ENCODE results near the gene OR2A25. TPM values are rescaled to one million over a fixed set of nuclear protein-coding genes. Genes with fewer than 3 reads are reported as not detected.
A peak's percentile ranks its signal among the peaks of the same experiment; 100 is the strongest.

OR2A25 gene
- total and polyA plus RNA-seq, 2 donors (not counting 1 experiment from before 2014, with no cell fraction given) = not detected

GRCh38 chr7:144036302-144036885, 33.2 kb upstream of the OR2A25 start:
- peak overlapping the region; percentile 35 for H2AFZ ChIP-seq (ENCODE audit: low read length)
- H3K4me3 ChIP-seq (replicated peaks in 1 of 4; ENCODE audit: control extremely low read depth in 1 of 4, insufficient read depth in 1 of 4, low read depth in 3 of 4, low read length in 4 of 4) = no peak overlapping the region
- H3K4me2 ChIP-seq (ENCODE audit: extremely low read depth, insufficient read depth, low read length) = no peak overlapping the region
- TF ChIP-seq CTCF (conservative IDR thresholded peaks at IDR 0.05 in 1 of 2, IDR thresholded peaks at IDR 0.05 in 1 of 2; ENCODE audit: low read depth in 1 of 2, low read length in 2 of 2) (no peak), EZH2 (IDR thresholded peaks at IDR 0.05; ENCODE audit: low read length, missing control alignments) (no peak)
- no peaks in the 10 kb centered on the region for H3K9me3 ChIP-seq (ENCODE audit: control insufficient read depth, insufficient read depth, low read depth, low read length)
- DNase-seq (ENCODE audit: low read depth in 2 of 2) = no peak
- H4K20me1 ChIP-seq (ENCODE audit: control insufficient read depth, extremely low read depth, insufficient read depth, low read length) = no peaks in the 10 kb centered on the region
- no peak overlapping the region for H3K9ac ChIP-seq (ENCODE audit: insufficient read depth, low read length)
- no peak overlapping the region for H3K27ac ChIP-seq (ENCODE audit: insufficient read depth, low read length)
- no peaks in the 10 kb centered on the region for H3K36me3 ChIP-seq (ENCODE audit: control insufficient read depth, insufficient read depth, low read length)
- H3K27me3 ChIP-seq (ENCODE audit: control insufficient read depth, insufficient read depth, low read length) = no peaks in the 10 kb centered on the region
- no peaks in the 10 kb centered on the region for H3K79me2 ChIP-seq (ENCODE audit: control insufficient read depth, insufficient read depth, low read length)
- H3K4me1 ChIP-seq (ENCODE audit: control insufficient read depth, extremely low read depth, insufficient read depth, low read length) = no peaks in the 10 kb centered on the region

GRCh38 chr7:144037414-144038035, 32.1 kb upstream of the OR2A25 start:
- Histone ChIP-seq H3K27me3 (ENCODE audit: control insufficient read depth, insufficient read depth, low read length) (no peaks in the 10 kb centered on the region), H4K20me1 (ENCODE audit: control insufficient read depth, extremely low read depth, insufficient read depth, low read length) (no peaks in the 10 kb centered on the region), H3K4me2 (ENCODE audit: extremely low read depth, insufficient read depth, low read length) (no peak overlapping the region), H3K9ac (ENCODE audit: insufficient read depth, low read length) (no peak overlapping the region), H3K9me3 (ENCODE audit: control insufficient read depth, insufficient read depth, low read depth, low read length) (no peaks in the 10 kb centered on the region), H3K36me3 (ENCODE audit: control insufficient read depth, insufficient read depth, low read length) (no peaks in the 10 kb centered on the region), H2AFZ (ENCODE audit: low read length) (no peak overlapping the region), H3K4me3 (replicated peaks in 1 of 4; ENCODE audit: control extremely low read depth in 1 of 4, insufficient read depth in 1 of 4, low read depth in 3 of 4, low read length in 4 of 4) (no peak overlapping the region), H3K27ac (ENCODE audit: insufficient read depth, low read length) (no peak overlapping the region), H3K4me1 (ENCODE audit: control insufficient read depth, extremely low read depth, insufficient read depth, low read length) (no peaks in the 10 kb centered on the region), H3K79me2 (ENCODE audit: control insufficient read depth, insufficient read depth, low read length) (no peaks in the 10 kb centered on the region)
- no peak for DNase-seq (ENCODE audit: low read depth in 2 of 2)
- no peak for TF ChIP-seq CTCF (conservative IDR thresholded peaks at IDR 0.05 in 1 of 2, IDR thresholded peaks at IDR 0.05 in 1 of 2; ENCODE audit: low read depth in 1 of 2, low read length in 2 of 2)
- TF ChIP-seq EZH2 (IDR thresholded peaks at IDR 0.05; ENCODE audit: low read length, missing control alignments) = no peak

- H3K9ac ChIP-seq (ENCODE audit: insufficient read depth, low read length) = no peak overlapping the region
- no peak overlapping the region for H2AFZ ChIP-seq (ENCODE audit: low read length)
- no peak overlapping the region for H3K4me2 ChIP-seq (ENCODE audit: extremely low read depth, insufficient read depth, low read length)
- no peaks in the 10 kb centered on the region for H3K4me1 ChIP-seq (ENCODE audit: control insufficient read depth, extremely low read depth, insufficient read depth, low read length)
- no peak overlapping the region for H3K27ac ChIP-seq (ENCODE audit: insufficient read depth, low read length)
- no peak overlapping the region for H3K4me3 ChIP-seq (replicated peaks in 1 of 4; ENCODE audit: control extremely low read depth in 1 of 4, insufficient read depth in 1 of 4, low read depth in 3 of 4, low read length in 4 of 4)
- H4K20me1 ChIP-seq (ENCODE audit: control insufficient read depth, extremely low read depth, insufficient read depth, low read length) = no peaks in the 10 kb centered on the region
- no peaks in the 10 kb centered on the region for H3K27me3 ChIP-seq (ENCODE audit: control insufficient read depth, insufficient read depth, low read length)
- H3K36me3 ChIP-seq (ENCODE audit: control insufficient read depth, insufficient read depth, low read length) = no peaks in the 10 kb centered on the region
- DNase-seq (ENCODE audit: low read depth in 2 of 2) = no peak
- H3K79me2 ChIP-seq (ENCODE audit: control insufficient read depth, insufficient read depth, low read length) = no peaks in the 10 kb centered on the region
- TF ChIP-seq EZH2 (IDR thresholded peaks at IDR 0.05; ENCODE audit: low read length, missing control alignments) = no peak
- no peak for TF ChIP-seq CTCF (conservative IDR thresholded peaks at IDR 0.05 in 1 of 2, IDR thresholded peaks at IDR 0.05 in 1 of 2; ENCODE audit: low read depth in 1 of 2, low read length in 2 of 2)
- H3K9me3 ChIP-seq (ENCODE audit: control insufficient read depth, insufficient read depth, low read depth, low read length) = no peaks in the 10 kb centered on the region
Observed at GRCh38 chr7:144038887-144039286, 30.7 kb upstream of the OR2A25 start.

All from fibroblast of lung (primary cell).